Mesodermal cell (in vitro differentiated cells): ENCODE data around the gene MPRIP.

Experiments
- H3K27ac ChIP-seq: 2 replicates; pipeline ENCODE4 v1.7.0; 2013; ENCODE audit warnings: mild to moderate bottlenecking, low read depth, low read length, moderate library complexity; ENCODE audit not compliant: severe bottlenecking
- H3K36me3 ChIP-seq: 2 replicates; pipeline ENCODE4 v1.7.1; 2013; ENCODE audit warnings: mild to moderate bottlenecking, low read length, moderate library complexity; ENCODE audit not compliant: control insufficient read depth, insufficient read depth
- H3K4me1 ChIP-seq: one replicate; pipeline ENCODE4 v1.7.1; 2013; ENCODE audit warnings: mild to moderate bottlenecking, low read length; ENCODE audit not compliant: insufficient read depth, control insufficient read depth, poor library complexity, severe bottlenecking
- H3K4me3 ChIP-seq: 2 replicates; pipeline ENCODE4 v1.7.0; 2013; ENCODE audit warnings: low read length, control low read depth, mild to moderate bottlenecking; ENCODE audit not compliant: insufficient read depth, poor library complexity, severe bottlenecking; ENCODE audit errors: extremely low read depth
- H3K9me3 ChIP-seq: 2 replicates; pipeline ENCODE4 v1.7.1; 2013; ENCODE audit warnings: mild to moderate bottlenecking, low read length, moderate library complexity; ENCODE audit not compliant: control insufficient read depth
- WGBS, 2 experiments: methylation state at CpG; one replicate each; pipeline ENCODE4 v1.1.5; 2013; ENCODE audit warnings: missing lambda C conversion rate in 2 of 2; ENCODE audit not compliant: insufficient coverage in 2 of 2; 5-methylcytosine and 5-hydroxymethylcytosine counted together

Gene MPRIP

GRCh38 chr17:17033466-17033865, 8.8 kb upstream of the MPRIP start:
- H3K9me3 ChIP-seq = no peaks in the 10 kb centered on the region
- H3K4me1 ChIP-seq = peaks cover 40% of the 10 kb centered on the region
- no peaks in the 10 kb centered on the region for H3K36me3 ChIP-seq
- WGBS, 2 experiments = 83 to 96% methylated on average over 7 of the region's 7 CpGs
- no peak overlapping the region for H3K27ac ChIP-seq
- H3K4me3 ChIP-seq = no peak overlapping the region

GRCh38 chr17:17034026-17034425, 8.2 kb upstream of the MPRIP start:
- no peaks in the 10 kb centered on the region for H3K36me3 ChIP-seq
- peaks cover 35% of the 10 kb centered on the region for H3K4me1 ChIP-seq
- H3K27ac ChIP-seq = no peak overlapping the region
- no peak overlapping the region for H3K4me3 ChIP-seq
- H3K9me3 ChIP-seq = no peaks in the 10 kb centered on the region

GRCh38 chr17:17034496-17035075, 7.7 kb upstream of the MPRIP start:
- Histone ChIP-seq H3K9me3 (no peaks in the 10 kb centered on the region), H3K36me3 (no peaks in the 10 kb centered on the region), H3K27ac (no peak overlapping the region), H3K4me3 (no peak overlapping the region), H3K4me1 (peaks cover 30% of the 10 kb centered on the region)

- Histone ChIP-seq H3K4me1 (peaks cover 20% of the 10 kb centered on the region), H3K36me3 (no peaks in the 10 kb centered on the region), H3K4me3 (no peak overlapping the region), H3K9me3 (no peaks in the 10 kb centered on the region), H3K27ac (no peak overlapping the region)
- 78 to 88% methylated on average over 4 to 6 of the region's 6 CpGs for WGBS, 2 experiments
Measured at GRCh38 chr17:17035490-17035889, 6.8 kb upstream of the MPRIP start.

GRCh38 chr17:17035920-17036523, 6.2 kb upstream of the MPRIP start:
- 92 to 96% methylated on average over 9 to 10 of the region's 12 CpGs for WGBS, 2 experiments
- Histone ChIP-seq H3K4me3 (no peak overlapping the region), H3K27ac (no peak overlapping the region), H3K36me3 (no peaks in the 10 kb centered on the region), H3K9me3 (no peaks in the 10 kb centered on the region), H3K4me1 (peaks cover 16% of the 10 kb centered on the region)

- WGBS, 2 experiments = 84 to 92% methylated on average over 4 to 9 of the region's 10 CpGs
- H3K4me1 ChIP-seq = peaks cover 20% of the 10 kb centered on the region
- no peaks in the 10 kb centered on the region for H3K36me3 ChIP-seq
- H3K4me3 ChIP-seq = no peak overlapping the region
- H3K9me3 ChIP-seq = no peaks in the 10 kb centered on the region
- no peak overlapping the region for H3K27ac ChIP-seq
Measured at GRCh38 chr17:17036524-17036998, 5.7 kb upstream of the MPRIP start.

GRCh38 chr17:17039911-17040310, 2.3 kb upstream of the MPRIP start:
- no peaks in the 10 kb centered on the region for H3K36me3 ChIP-seq
- 90 to 98% methylated on average over 5 to 6 of the region's 6 CpGs for WGBS, 2 experiments
- no peak overlapping the region for H3K4me3 ChIP-seq
- no peak overlapping the region for H3K27ac ChIP-seq
- peaks cover 22% of the 10 kb centered on the region for H3K4me1 ChIP-seq
- no peaks in the 10 kb centered on the region for H3K9me3 ChIP-seq

- 53 to 59% methylated on average over 4 to 5 of the region's 5 CpGs for WGBS, 2 experiments
- Histone ChIP-seq H3K27ac (no peak overlapping the region), H3K4me3 (no peak overlapping the region), H3K36me3 (no peaks in the 10 kb centered on the region), H3K9me3 (no peaks in the 10 kb centered on the region), H3K4me1 (peaks cover 30% of the 10 kb centered on the region)
Measured at GRCh38 chr17:17041018-17041521, 1.2 kb upstream of the MPRIP start.

GRCh38 chr17:17041571-17042383, 480 bp upstream of the MPRIP start:
- peak overlapping the region; percentile 8 for H3K27ac ChIP-seq
- H3K4me1 ChIP-seq = peaks cover 26% of the 10 kb centered on the region
- peaks cover 4% of the 10 kb centered on the region for H3K36me3 ChIP-seq
- H3K9me3 ChIP-seq = no peaks in the 10 kb centered on the region
- peak overlapping the region; percentile 45 for H3K4me3 ChIP-seq
- WGBS, 2 experiments = 3 to 4% methylated on average over 28 to 34 of the region's 44 CpGs

GRCh38 chr17:17042851-17043460, 699 bp downstream of the MPRIP start:
- Histone ChIP-seq H3K27ac (peak overlapping the region; percentile 85), H3K4me1 (peaks cover 24% of the 10 kb centered on the region), H3K9me3 (no peaks in the 10 kb centered on the region), H3K4me3 (peak overlapping the region; percentile 63), H3K36me3 (peaks cover 10% of the 10 kb centered on the region)
- WGBS, 2 experiments = 0 to 1% methylated on average over 31 to 34 of the region's 37 CpGs
